Camera-type eye (tissue), 1 donor: ENCODE measurements around the gene NUDT7. TPM values are rescaled to one million over a fixed set of nuclear protein-coding genes. Genes with fewer than 3 reads are reported as not detected.

Experiments used
- total RNA-seq: library from RNA; depleted of rRNA; stranded (reverse); fragments of >200 nt; gene quantifications from one replicate; pipeline ENCODE4 v1.2.3, GENCODE V29; 2014

NUDT7 gene
- total RNA-seq: 8.3 TPM

DNA sequence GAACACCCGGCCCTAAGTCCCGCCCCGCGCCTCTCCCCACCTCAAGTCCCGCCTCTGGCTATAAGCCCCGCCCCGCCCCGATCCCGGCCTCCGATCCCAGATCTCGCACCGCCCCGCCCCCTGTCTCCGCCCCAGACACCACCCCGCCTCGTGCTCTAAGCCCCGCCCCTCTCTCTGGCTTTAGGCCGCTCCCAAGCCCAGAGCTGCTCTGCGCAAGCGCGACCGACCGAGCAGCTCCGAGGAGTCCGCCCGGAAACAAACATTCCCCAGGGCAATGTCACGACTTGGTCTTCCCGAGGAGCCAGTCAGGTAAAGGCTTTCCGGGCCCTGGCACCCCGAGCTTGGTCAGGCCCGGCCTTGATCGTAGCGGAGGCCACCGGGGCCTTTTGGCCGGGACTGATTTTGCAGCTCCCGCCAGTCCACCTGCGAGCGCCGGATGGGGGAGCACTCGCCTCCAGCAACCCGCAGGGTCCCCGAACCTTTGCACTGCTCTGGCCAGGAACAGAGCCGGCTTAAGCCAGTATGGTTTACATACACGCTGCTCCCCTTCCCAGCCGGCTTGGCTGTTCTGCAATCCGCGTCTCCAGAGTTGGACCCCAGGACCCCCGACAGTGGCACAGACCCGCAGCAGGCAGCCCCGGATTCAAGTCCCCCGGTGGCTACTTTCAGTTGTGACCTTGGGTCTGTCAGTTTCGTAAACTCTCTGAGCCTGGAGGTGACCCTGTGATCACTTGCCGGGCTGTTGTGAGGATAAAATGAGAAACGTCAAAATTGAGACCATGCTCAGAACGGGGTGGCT, at the start of gene NUDT7:
TSS of gene NUDT7 (plus strand) at position 206 of the 799 bp plus-strand sequence. CDS start at position 275, 69 bp downstream.

GRCh38 chr16:77788181-77789084, 66.1 kb downstream of the NUDT7 start, which contains the start of gene VAT1L:
Gene VAT1L (plus strand): TSS chr16:77788564. CDS start chr16:77788683, 119 bp downstream.

Other genes starting within 250 kb of the NUDT7 start
- gene VAT1L, start 66.0 kb downstream of the NUDT7 start, total RNA-seq: 29.2 TPM